Choroid plexus epithelial cell (primary cell): ENCODE data around the gene ZNF532.

Experiments used
- DNase-seq: peaks from one replicate; pipeline ENCODE4 v3.0.0-alpha.2; 2010; ENCODE audit warnings: low read depth
- H3K4me3 ChIP-seq: 2 replicates; pipeline ENCODE4 v1.5.1; 2011; ENCODE audit warnings: low read depth, mild to moderate bottlenecking, control low read depth, low read length, moderate library complexity
- TF ChIP-seq, protein P1 (sequence below): conservative IDR thresholded peaks from 2 replicates; pipeline ENCODE4 v1.5.1; 2011; ENCODE audit warnings: low read depth, mild to moderate bottlenecking, control low read depth, inconsistent platforms, low read length, moderate library complexity

The ZNF532 gene

DNA sequence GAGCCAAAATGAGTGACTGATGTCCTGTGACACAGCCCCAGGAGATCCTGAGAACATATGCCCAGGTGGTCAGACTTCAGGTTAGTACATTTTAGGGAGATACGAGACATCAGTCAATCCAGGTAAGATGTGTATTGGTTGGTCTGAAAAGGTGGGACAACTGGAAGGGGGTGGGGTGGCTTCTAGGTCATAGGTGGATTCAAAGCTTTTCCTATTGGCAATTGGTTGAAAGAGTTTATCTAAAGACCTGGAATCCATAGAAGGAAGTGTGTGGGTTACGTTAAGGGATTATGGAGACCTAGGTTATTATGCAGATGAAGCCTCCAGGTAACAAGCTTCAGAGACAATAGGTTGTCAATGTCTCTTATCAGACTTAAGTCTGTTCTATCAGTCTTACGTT lies 136.5 kb downstream of the ZNF532 start:
- no peak for DNase-seq
- H3K4me3 ChIP-seq: no peak overlapping the region
- TF ChIP-seq, protein P1, sequence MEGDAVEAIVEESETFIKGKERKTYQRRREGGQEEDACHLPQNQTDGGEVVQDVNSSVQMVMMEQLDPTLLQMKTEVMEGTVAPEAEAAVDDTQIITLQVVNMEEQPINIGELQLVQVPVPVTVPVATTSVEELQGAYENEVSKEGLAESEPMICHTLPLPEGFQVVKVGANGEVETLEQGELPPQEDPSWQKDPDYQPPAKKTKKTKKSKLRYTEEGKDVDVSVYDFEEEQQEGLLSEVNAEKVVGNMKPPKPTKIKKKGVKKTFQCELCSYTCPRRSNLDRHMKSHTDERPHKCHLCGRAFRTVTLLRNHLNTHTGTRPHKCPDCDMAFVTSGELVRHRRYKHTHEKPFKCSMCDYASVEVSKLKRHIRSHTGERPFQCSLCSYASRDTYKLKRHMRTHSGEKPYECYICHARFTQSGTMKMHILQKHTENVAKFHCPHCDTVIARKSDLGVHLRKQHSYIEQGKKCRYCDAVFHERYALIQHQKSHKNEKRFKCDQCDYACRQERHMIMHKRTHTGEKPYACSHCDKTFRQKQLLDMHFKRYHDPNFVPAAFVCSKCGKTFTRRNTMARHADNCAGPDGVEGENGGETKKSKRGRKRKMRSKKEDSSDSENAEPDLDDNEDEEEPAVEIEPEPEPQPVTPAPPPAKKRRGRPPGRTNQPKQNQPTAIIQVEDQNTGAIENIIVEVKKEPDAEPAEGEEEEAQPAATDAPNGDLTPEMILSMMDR: no peak

DNA sequence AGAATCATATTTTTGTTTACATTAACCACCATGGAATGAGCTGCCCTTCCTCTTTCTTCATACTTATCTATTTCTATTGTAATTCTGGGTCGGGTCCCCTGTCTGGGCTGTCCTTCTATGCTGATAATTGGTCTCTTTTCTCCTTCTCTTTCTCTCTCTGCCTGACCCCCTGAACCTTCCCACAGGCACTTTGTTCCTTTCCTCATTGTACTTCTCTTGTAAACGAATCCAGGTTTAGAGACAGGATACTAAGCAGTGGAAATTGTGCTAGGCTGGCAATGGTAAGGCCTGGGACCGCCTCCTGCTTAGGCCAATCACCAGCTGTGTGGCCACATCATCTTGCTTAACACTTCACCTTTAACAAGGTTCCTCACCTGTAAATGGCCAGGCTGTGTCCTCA lies 137.0 kb downstream of the ZNF532 start:
- DNase-seq: no peak
- no peak overlapping the region for H3K4me3 ChIP-seq
- TF ChIP-seq, protein P1: no peak

DNA sequence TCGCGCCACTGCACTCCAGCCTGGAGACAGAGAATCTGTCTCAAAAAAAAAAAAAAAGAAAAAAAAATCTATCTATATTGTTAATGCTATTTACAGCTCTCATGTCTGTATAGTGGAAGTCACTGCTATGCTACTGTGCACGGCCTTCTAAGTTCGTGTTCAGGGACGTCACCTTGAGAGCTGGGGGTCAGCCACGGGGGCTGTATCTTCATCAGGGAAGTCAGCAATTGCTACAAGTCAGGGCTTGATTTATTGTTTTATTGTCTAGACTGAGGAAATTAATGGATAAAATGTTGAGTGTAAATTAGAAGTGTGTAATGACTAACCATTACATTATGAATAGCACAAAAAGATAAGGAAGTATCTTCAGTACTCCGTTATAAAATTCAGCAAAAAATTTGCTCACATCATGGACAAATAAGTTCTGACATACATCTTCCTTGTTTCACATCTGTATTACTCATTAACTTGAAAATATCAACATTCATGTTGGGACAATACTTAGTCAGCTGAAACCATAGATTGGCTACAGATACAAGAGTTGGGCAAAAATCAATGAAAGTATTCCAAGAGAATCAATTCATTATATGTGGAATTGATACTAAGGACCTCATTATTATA lies 138.4 kb downstream of the ZNF532 start:
- DNase-seq: no peak
- TF ChIP-seq, protein P1: no peak

DNA sequence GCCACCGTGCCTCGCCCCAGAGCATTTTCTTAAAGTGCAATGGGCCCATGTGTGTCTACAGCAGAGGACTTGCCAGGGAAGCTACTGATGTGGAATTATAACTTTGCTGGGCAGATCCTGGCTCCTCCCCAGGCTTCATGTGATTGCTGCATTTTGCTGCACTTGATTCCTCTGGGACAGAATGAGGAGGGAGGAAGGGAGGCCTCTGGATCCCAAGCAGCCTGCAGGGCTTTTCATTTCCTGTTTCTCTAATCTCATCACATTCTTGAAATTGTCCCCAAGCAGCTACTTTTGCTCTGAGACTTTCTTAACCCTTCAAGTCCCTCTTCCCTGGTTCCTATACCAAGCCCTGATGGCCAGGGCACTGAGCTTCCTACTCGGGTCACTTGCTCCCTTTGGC lies 140.6 kb downstream of the ZNF532 start:
- no peak overlapping the region for H3K4me3 ChIP-seq
- peak; percentile 76 for DNase-seq
- TF ChIP-seq, protein P1: no peak

More for the DNA sequence above, 138.4 kb downstream of the ZNF532 start:
- no peak overlapping the region for H3K4me3 ChIP-seq

DNA sequence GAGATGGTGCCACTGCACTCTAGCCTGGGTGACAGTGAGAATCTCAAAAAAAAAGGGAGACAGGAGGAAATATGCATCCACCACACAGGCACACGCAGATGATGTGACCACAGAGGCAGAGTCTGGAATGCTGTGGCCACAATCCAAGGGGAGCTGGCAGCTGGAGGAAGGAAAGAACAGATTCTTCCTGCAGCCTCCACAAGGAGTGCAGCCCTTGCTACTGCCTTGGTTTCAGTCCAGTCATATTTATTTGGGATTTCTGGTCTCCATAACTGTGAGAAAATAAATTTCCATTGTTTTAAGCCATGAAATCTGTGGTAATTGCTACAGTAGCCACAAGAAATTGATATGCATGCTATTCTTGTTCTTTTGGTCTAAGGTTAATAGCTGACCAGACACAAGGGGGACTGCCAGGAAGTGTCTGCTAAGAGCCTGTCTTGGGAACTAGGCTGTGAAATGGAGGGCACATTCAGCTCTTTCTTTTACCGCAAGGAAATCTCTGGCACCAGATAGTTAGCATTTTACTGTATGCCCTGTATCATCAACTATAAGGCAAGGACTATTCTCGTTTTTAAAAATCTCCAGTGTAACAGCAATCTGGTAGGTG lies 141.9 kb downstream of the ZNF532 start:
- TF ChIP-seq, protein P1: no peak
- peak; percentile 21 for DNase-seq
- H3K4me3 ChIP-seq: no peak overlapping the region

DNA sequence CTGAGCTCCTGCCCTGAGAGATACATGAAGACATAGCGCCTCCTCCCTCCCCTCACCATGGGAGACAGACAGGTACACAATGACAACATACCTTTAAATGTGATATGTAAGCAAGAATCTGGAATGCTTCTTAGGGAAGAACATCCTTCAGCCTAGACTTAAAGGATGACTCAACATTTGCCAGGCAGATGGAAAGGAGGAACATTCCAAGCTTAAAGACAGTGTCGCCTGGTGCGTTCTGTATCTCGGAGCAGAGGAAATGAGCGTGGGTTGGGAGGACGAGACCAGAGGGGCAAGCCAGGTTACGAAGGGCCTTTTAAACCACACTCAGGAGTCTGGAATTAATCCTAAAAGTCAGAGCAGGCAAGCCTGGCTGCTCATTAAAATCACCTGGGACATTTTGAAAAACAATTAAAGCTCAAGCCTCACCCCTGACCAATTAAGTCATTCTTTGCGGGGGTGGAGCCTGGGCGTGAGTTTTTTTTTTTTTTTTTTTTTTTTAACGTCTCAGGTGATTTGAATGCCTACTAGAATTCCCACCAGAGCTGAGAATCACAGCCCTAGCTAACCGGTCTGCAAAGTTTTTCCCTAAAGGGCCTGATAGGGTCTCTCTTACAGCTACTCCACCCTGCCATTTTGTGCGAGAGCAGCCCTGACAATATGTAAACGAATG lies 143.8 kb downstream of the ZNF532 start:
- no peak overlapping the region for H3K4me3 ChIP-seq
- DNase-seq: peak; percentile 67
- TF ChIP-seq, protein P1: no peak
